Measurements from ENCODE around the gene JAG1. TPM values are rescaled to one million over a fixed set of nuclear protein-coding genes. Genes with fewer than 3 reads are reported as not detected.

The JAG1 gene
- total RNA-seq, 2 experiments from 2014 or later: 0.32 to 0.67 TPM

- no peak for DNase-seq (ENCODE audit: low spot score)
- Histone ChIP-seq H3K9me2 (ENCODE audit: insufficient read depth, low read length) (no peaks in the 10 kb centered on the region), H3K4me1 (ENCODE audit: insufficient read depth, low read length, poor library complexity, severe bottlenecking) (peaks cover 36% of the 10 kb centered on the region), H3K9me3 (ENCODE audit: low read length) (no peaks in the 10 kb centered on the region), H3K4me3 (ENCODE audit: low read depth, low read length, poor library complexity, severe bottlenecking) (peak overlapping the region; percentile 31), H4K20me1 (ENCODE audit: insufficient read depth, low read length) (0 out of 2 replicates have a peak, but pooled peaks cover under 1% of the 10 kb centered on the region), H3K4me2 (ENCODE audit: low read length) (peak overlapping the region; percentile 83), H2AFZ (ENCODE audit: low read length) (no peak overlapping the region; the same call in 1 of the 2 replicates), H3K79me2 (ENCODE audit: insufficient read depth, low read depth, low read length) (no peaks in the 10 kb centered on the region), H3K36me3 (ENCODE audit: insufficient read depth, low read length) (no peaks in the 10 kb centered on the region), H3K27ac (ENCODE audit: low read depth, low read length, poor library complexity, severe bottlenecking) (no peak overlapping the region)
- TF ChIP-seq, protein P1, sequence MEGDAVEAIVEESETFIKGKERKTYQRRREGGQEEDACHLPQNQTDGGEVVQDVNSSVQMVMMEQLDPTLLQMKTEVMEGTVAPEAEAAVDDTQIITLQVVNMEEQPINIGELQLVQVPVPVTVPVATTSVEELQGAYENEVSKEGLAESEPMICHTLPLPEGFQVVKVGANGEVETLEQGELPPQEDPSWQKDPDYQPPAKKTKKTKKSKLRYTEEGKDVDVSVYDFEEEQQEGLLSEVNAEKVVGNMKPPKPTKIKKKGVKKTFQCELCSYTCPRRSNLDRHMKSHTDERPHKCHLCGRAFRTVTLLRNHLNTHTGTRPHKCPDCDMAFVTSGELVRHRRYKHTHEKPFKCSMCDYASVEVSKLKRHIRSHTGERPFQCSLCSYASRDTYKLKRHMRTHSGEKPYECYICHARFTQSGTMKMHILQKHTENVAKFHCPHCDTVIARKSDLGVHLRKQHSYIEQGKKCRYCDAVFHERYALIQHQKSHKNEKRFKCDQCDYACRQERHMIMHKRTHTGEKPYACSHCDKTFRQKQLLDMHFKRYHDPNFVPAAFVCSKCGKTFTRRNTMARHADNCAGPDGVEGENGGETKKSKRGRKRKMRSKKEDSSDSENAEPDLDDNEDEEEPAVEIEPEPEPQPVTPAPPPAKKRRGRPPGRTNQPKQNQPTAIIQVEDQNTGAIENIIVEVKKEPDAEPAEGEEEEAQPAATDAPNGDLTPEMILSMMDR (conservative IDR thresholded peaks at IDR 0.05; ENCODE audit: low read length): no peak
- TF ChIP-seq EZH2phosphoT487 (IDR thresholded peaks at IDR 0.05; ENCODE audit: borderline replicate concordance, low read depth, low read length): no peak
- ChIA-PET POLR2A (interaction anchor here (0.7 to 1.1 kb wide), 2 partner anchors 64 to 193 kb away, joined by 3 to 5 read pairs; no protein-coding TSS in a partner anchor), CTCF (ENCODE audit: unreplicated experiment) (no interaction called here)
- intact Hi-C loops (cut with micrococcal nuclease; ENCODE audit: unreplicated experiment): loop anchor here (5.0 to 10.0 kb wide), 4 partner anchors 118 to 1055 kb away; partner anchors contain the start of gene ANKEF1
- no TSS peak for BruUV-seq (replicated peaks)
Measured at GRCh38 chr20:10669843-10670446, 3.9 kb downstream of the JAG1 start.

- no TSS peak for BruUV-seq (replicated peaks)
- no peaks in the 10 kb centered on the region for H3K36me3 ChIP-seq (ENCODE audit: insufficient read depth, low read length)
- intact Hi-C loops (cut with micrococcal nuclease; ENCODE audit: unreplicated experiment): no loop called here
- CTCF ChIA-PET (ENCODE audit: unreplicated experiment): no interaction called here
- no peaks in the 10 kb centered on the region for H3K9me2 ChIP-seq (ENCODE audit: insufficient read depth, low read length)
- no peak overlapping the region for H2AFZ ChIP-seq (ENCODE audit: low read length)
- H3K9me3 ChIP-seq (ENCODE audit: low read length): no peaks in the 10 kb centered on the region
- peaks cover 33% of the 10 kb centered on the region for H3K4me1 ChIP-seq (ENCODE audit: insufficient read depth, low read length, poor library complexity, severe bottlenecking)
- POLR2A ChIA-PET: no interaction called here
- no peak overlapping the region for H3K27ac ChIP-seq (ENCODE audit: low read depth, low read length, poor library complexity, severe bottlenecking)
- no peaks in the 10 kb centered on the region for H4K20me1 ChIP-seq (ENCODE audit: insufficient read depth, low read length)
- H3K4me2 ChIP-seq (ENCODE audit: low read length): no peak overlapping the region
- no peak overlapping the region for H3K4me3 ChIP-seq (ENCODE audit: low read depth, low read length, poor library complexity, severe bottlenecking)
- no peaks in the 10 kb centered on the region for H3K79me2 ChIP-seq (ENCODE audit: insufficient read depth, low read depth, low read length)
- no peak for TF ChIP-seq EZH2phosphoT487 (IDR thresholded peaks at IDR 0.05; ENCODE audit: borderline replicate concordance, low read depth, low read length)
- TF ChIP-seq, protein P1 (conservative IDR thresholded peaks at IDR 0.05; ENCODE audit: low read length): no peak
- DNase-seq (ENCODE audit: low spot score): no peak
Measured at GRCh38 chr20:10668677-10669368, 5.0 kb downstream of the JAG1 start.

Data from OCI-LY7 (cell line).